B cell (primary cell): ENCODE measurements around the gene ZNF503. TPM values are rescaled to one million over a fixed set of nuclear protein-coding genes. Genes with fewer than 3 reads are reported as not detected.
A peak's percentile ranks its signal among the peaks of the same experiment; 100 is the strongest.

Experiments
- ATAC-seq: fragments of 200-7000 bp; cut with Tn5 transposase; one replicate; pipeline ENCODE4 v1.10.0; 2021; ENCODE audit warnings: low read depth, mild to moderate bottlenecking, moderate number of reproducible peaks, moderate library complexity
- CTCF ChIA-PET: fragments of 350-600 bp; sonication (Branson Sonifier 250); formaldehyde crosslinking; loops from one replicate; lab custom pipeline; 2021; ENCODE audit warnings: antibody characterized with exemption, inconsistent platforms; lab: Charles Lee
- POLR2A ChIA-PET: fragments of 350-600 bp; sonication (Branson Sonifier 250); formaldehyde crosslinking; loops from one replicate; lab custom pipeline; 2021; ENCODE audit warnings: antibody characterized with exemption; lab: Charles Lee
- DNase-seq: peaks from one replicate; pipeline ENCODE4 v3.0.0; 2013
- H2AFZ ChIP-seq: 2 replicates; pipeline ENCODE4 v1.6.1; 2012; ENCODE audit warnings: mild to moderate bottlenecking, low read depth, low read length; ENCODE audit not compliant: insufficient read depth, poor library complexity, severe bottlenecking
- H3K27ac ChIP-seq, 2 donors: 1 replicate in 1 of 2; 2 replicates in 1 of 2; pipeline ENCODE4 v1.5.1; 2012 to 2013; ENCODE audit warnings: low read length in 2 of 2, mild to moderate bottlenecking in 2 of 2, moderate library complexity in 1 of 2
- H3K27me3 ChIP-seq, 4 experiments: fragments of 200-600 bp in 1 of 4; sonication (generic) in 1 of 4; replicated peaks in 1 of 4; 1 replicate in 2 of 4; 2 replicates in 2 of 4; pipeline versions ENCODE4 v1.6.1 to v1.7.0; 2013 to 2016; ENCODE audit warnings: low read length in 3 of 4, mild to moderate bottlenecking in 2 of 4, mixed read lengths in 1 of 4, moderate library complexity in 1 of 4; ENCODE audit not compliant: insufficient read depth in 4 of 4, control insufficient read depth in 3 of 4; ENCODE audit errors: control extremely low read depth in 1 of 4
- H3K36me3 ChIP-seq, 2 experiments: replicated peaks in 1 of 2; 1 replicate in 1 of 2; 2 replicates in 1 of 2; pipeline versions ENCODE4 v1.6.1 to v1.7.1; 2013; ENCODE audit warnings: low read length in 1 of 2; ENCODE audit not compliant: insufficient read depth in 2 of 2, control insufficient read depth in 1 of 2; ENCODE audit errors: control extremely low read depth in 1 of 2, extremely low read depth in 1 of 2
- H3K4me1 ChIP-seq, 2 donors: fragments of 200-600 bp in 1 of 2; sonication (generic) in 1 of 2; 1 replicate in 1 of 2; 2 replicates in 1 of 2; pipeline versions ENCODE4 v1.5.1 to v1.6.1; 2013 to 2017; ENCODE audit warnings: low read length in 2 of 2; ENCODE audit not compliant: control insufficient read depth in 2 of 2, insufficient read depth in 2 of 2
- H3K4me2 ChIP-seq: replicated peaks from 2 replicates; pipeline ENCODE3; 2012; ENCODE audit warnings: mild to moderate bottlenecking, low read depth, low read length; ENCODE audit not compliant: poor library complexity, severe bottlenecking
- H3K4me3 ChIP-seq, 5 experiments: fragments of 200-600 bp in 1 of 5; sonication (generic) in 1 of 5; 1 replicate in 3 of 5; 2 replicates in 2 of 5; pipeline versions ENCODE4 v1.5.1 to v1.7.0; 2011 to 2016; ENCODE audit warnings: low read length in 4 of 5, mild to moderate bottlenecking in 4 of 5, low read depth in 2 of 5, control low read depth in 1 of 5, moderate library complexity in 1 of 5; ENCODE audit not compliant: insufficient read depth in 1 of 5; ENCODE audit errors: control extremely low read depth in 1 of 5, extremely low read depth in 1 of 5
- H3K79me2 ChIP-seq: fragments of 200-600 bp; sonication (generic); one replicate; pipeline ENCODE4 v1.6.0; 2016; ENCODE audit warnings: low read length; ENCODE audit not compliant: control insufficient read depth, insufficient read depth
- H3K9ac ChIP-seq: fragments of 200-600 bp; sonication (generic); 2 replicates; pipeline ENCODE4 v1.6.1; 2017; ENCODE audit warnings: mild to moderate bottlenecking, low read length, moderate library complexity
- H3K9me3 ChIP-seq, 3 donors: one replicate each; pipeline versions ENCODE4 v1.6.1 to v1.7.1; 2013; ENCODE audit warnings: low read length in 2 of 3; ENCODE audit not compliant: control insufficient read depth in 2 of 3, insufficient read depth in 1 of 3; ENCODE audit errors: control extremely low read depth in 1 of 3
- H4K20me1 ChIP-seq: 2 replicates; pipeline ENCODE4 v1.6.0; 2012; ENCODE audit warnings: mild to moderate bottlenecking, low read length; ENCODE audit not compliant: insufficient read depth, control insufficient read depth, poor library complexity, severe bottlenecking
- H3K27ac Mint-ChIP-seq: one replicate; pipeline ENCODE4 v1.8.0; 2021; ENCODE audit warnings: mixed read lengths
- H3K27me3 Mint-ChIP-seq: one replicate; pipeline ENCODE4 v1.8.0; 2021; ENCODE audit warnings: mixed read lengths
- H3K4me1 Mint-ChIP-seq: one replicate; pipeline ENCODE4 v1.8.0; 2021; ENCODE audit warnings: mixed read lengths
- H3K4me3 Mint-ChIP-seq: one replicate; pipeline ENCODE4 v1.8.0; 2021; ENCODE audit warnings: mixed read lengths
- H3K9me3 Mint-ChIP-seq: one replicate; pipeline ENCODE4 v1.8.0; 2022; ENCODE audit warnings: mixed read lengths; ENCODE audit not compliant: insufficient read depth
- CTCF ChIP-seq: fragments of 200-600 bp; IDR thresholded peaks from one replicate; pipeline ENCODE4 v1.8.0; 2022; ENCODE audit warnings: antibody characterized with exemption, mild to moderate bottlenecking
- EZH2 ChIP-seq: IDR thresholded peaks from 2 replicates; pipeline ENCODE4 v1.6.1; 2012; ENCODE audit warnings: borderline replicate concordance, low read depth, mild to moderate bottlenecking, moderate library complexity, low read length; ENCODE audit not compliant: insufficient read depth, poor library complexity, severe bottlenecking
- WGBS: methylation state at CpG from one replicate; pipeline ENCODE4 v1.1.5; 2013; ENCODE audit warnings: missing lambda C conversion rate; ENCODE audit not compliant: insufficient coverage; 5-methylcytosine and 5-hydroxymethylcytosine counted together
- intact Hi-C: fragments of 100-400 bp; cut with micrococcal nuclease; formaldehyde crosslinking; loops from one replicate; pipeline ENCODE4 v1.10.0; 2022
- polyA plus RNA-seq: library from polyadenylated mRNA; depleted of rRNA; stranded (reverse); fragments of >200 nt; gene quantifications from 2 replicates; pipeline ENCODE4 v1.2.3, GENCODE V29; 2012
- total RNA-seq, 2 donors: library from RNA; stranded (reverse); fragments of 120-200 nt in 1 of 2; gene quantifications; 1 replicate in 1 of 2; 2 replicates in 1 of 2; pipeline versions ENCODE4 v1.2.3 to v1.2.4, GENCODE V29; 2013 to 2022

Gene ZNF503
- total and polyA plus RNA-seq, 2 donors (not counting 1 experiment from before 2014, with no cell fraction given), result 0.04 TPM; not detected in 1

- Histone ChIP-seq H4K20me1 (no peaks in the 10 kb centered on the region), H3K9me3 (peaks cover 0 to 67% (median 0%) of the 10 kb centered on the region in 3 donors), H3K79me2 (no peaks in the 10 kb centered on the region), H3K36me3 (no peaks in the 10 kb centered on the region), H2AFZ (no peak overlapping the region), H3K27me3 (peaks cover 0 to 93% (median 40%) of the 10 kb centered on the region in 4 experiments), H3K9ac (no peak overlapping the region), H3K4me1 (peaks cover 62 to 63% of the 10 kb centered on the region in 2 donors), H3K4me3 (no peak overlapping the region), H3K27ac (no peak overlapping the region), H3K4me2 (peak overlapping the region; percentile 95)
- ChIA-PET CTCF (no interaction called here), POLR2A (no interaction called here)
- WGBS, result 5% methylated on average over 57 of the region's 58 CpGs
- Mint-ChIP-seq H3K27ac (no peak overlapping the region), H3K4me1 (peaks cover 47% of the 10 kb centered on the region), H3K4me3 (peak overlapping the region; percentile 51), H3K27me3 (peaks cover 66% of the 10 kb centered on the region), H3K9me3 (no peaks in the 10 kb centered on the region)
- no peak for TF ChIP-seq CTCF
- no peak for TF ChIP-seq EZH2
- peak; percentile 25 for DNase-seq
- ATAC-seq, result no peak
- intact Hi-C loops, result no loop called here
Observed at GRCh38 chr10:75403939-75404814, 2.6 kb upstream of the ZNF503 start.
